H9 (cell line): Measurements from ENCODE around the gene RASGRP3. TPM values are rescaled to one million over a fixed set of nuclear protein-coding genes. Genes with fewer than 3 reads are reported as not detected.

ENCODE experiments used
- DNase-seq: peaks from one replicate; pipeline ENCODE4 v3.0.0-alpha.2; 2017
- H2AFZ ChIP-seq: one replicate; pipeline ENCODE4 v1.6.1; 2013; ENCODE audit warnings: mild to moderate bottlenecking, low read length, control low read depth, moderate library complexity
- H2AK5ac ChIP-seq: 2 replicates; pipeline ENCODE4 v1.6.1; 2013; ENCODE audit warnings: low read length, control low read depth, mixed read lengths; ENCODE audit not compliant: insufficient read length
- H2BK120ac ChIP-seq: one replicate; pipeline ENCODE4 v1.6.1; 2013; ENCODE audit warnings: low read depth, mild to moderate bottlenecking, low read length, control low read depth, inconsistent platforms; ENCODE audit not compliant: poor library complexity, severe bottlenecking
- H2BK12ac ChIP-seq: 2 replicates; pipeline ENCODE4 v1.6.1; 2013; ENCODE audit warnings: low read length, control low read depth, mixed read lengths, low read depth; ENCODE audit not compliant: insufficient read length
- H2BK15ac ChIP-seq: 2 replicates; pipeline ENCODE4 v1.6.1; 2013; ENCODE audit warnings: low read depth, low read length, control low read depth
- H2BK20ac ChIP-seq: one replicate; pipeline ENCODE4 v1.6.1; 2013; ENCODE audit warnings: low read depth, mild to moderate bottlenecking, low read length, control low read depth, inconsistent platforms; ENCODE audit not compliant: poor library complexity, severe bottlenecking
- H2BK5ac ChIP-seq: 2 replicates; pipeline ENCODE4 v1.6.1; 2013; ENCODE audit warnings: low read length, control low read depth, mixed read lengths; ENCODE audit not compliant: insufficient read length
- H3K14ac ChIP-seq: 2 replicates; pipeline ENCODE4 v1.6.1; 2013; ENCODE audit warnings: low read length, control low read depth; ENCODE audit not compliant: insufficient read depth
- H3K18ac ChIP-seq: 2 replicates; pipeline ENCODE4 v1.6.1; 2013; ENCODE audit warnings: low read depth, mild to moderate bottlenecking, mixed read lengths, low read length, control low read depth; ENCODE audit not compliant: insufficient read length
- H3K23ac ChIP-seq: 2 replicates; pipeline ENCODE4 v1.6.1; 2013; ENCODE audit warnings: low read length, control low read depth, mixed read lengths, low read depth; ENCODE audit not compliant: insufficient read length
- H3K23me2 ChIP-seq: 2 replicates; pipeline ENCODE4 v1.6.1; 2013; ENCODE audit warnings: low read depth, mild to moderate bottlenecking, mixed read lengths, low read length, control low read depth; ENCODE audit not compliant: insufficient read length, poor library complexity, severe bottlenecking
- H3K27ac ChIP-seq: 2 replicates; pipeline ENCODE4 v1.5.1; 2013; ENCODE audit warnings: low read length, control low read depth, mixed read lengths, low read depth; ENCODE audit not compliant: insufficient read length
- H3K27me3 ChIP-seq: 2 replicates; pipeline ENCODE4 v1.6.1; 2013; ENCODE audit warnings: low read length, control low read depth, inconsistent platforms; ENCODE audit not compliant: insufficient read depth
- H3K4ac ChIP-seq: 2 replicates; pipeline ENCODE4 v1.6.1; 2013; ENCODE audit warnings: low read depth, mild to moderate bottlenecking, control low read depth, inconsistent platforms, low read length, moderate library complexity
- H3K4me1 ChIP-seq: 2 replicates; pipeline ENCODE4 v1.6.1; 2013; ENCODE audit warnings: low read length, control low read depth, inconsistent platforms; ENCODE audit not compliant: insufficient read depth
- H3K4me2 ChIP-seq: 2 replicates; pipeline ENCODE4 v1.6.1; 2013; ENCODE audit warnings: low read length, control low read depth, mixed read lengths; ENCODE audit not compliant: insufficient read length, insufficient read depth
- H3K56ac ChIP-seq: 2 replicates; pipeline ENCODE4 v1.6.1; 2013; ENCODE audit warnings: low read depth, mild to moderate bottlenecking, mixed read lengths, low read length, control low read depth; ENCODE audit not compliant: insufficient read length
- H3K79me1 ChIP-seq: 2 replicates; pipeline ENCODE4 v1.6.1; 2013; ENCODE audit warnings: low read depth, mild to moderate bottlenecking, moderate library complexity, low read length, control low read depth, inconsistent platforms; ENCODE audit not compliant: insufficient read depth, poor library complexity, severe bottlenecking
- H3K79me2 ChIP-seq: 2 replicates; pipeline ENCODE4 v1.6.1; 2013; ENCODE audit warnings: low read length, control low read depth, inconsistent platforms; ENCODE audit not compliant: insufficient read depth
- H3K9ac ChIP-seq: 2 replicates; pipeline ENCODE4 v1.6.1; 2013; ENCODE audit warnings: low read length, control low read depth, mixed read lengths; ENCODE audit not compliant: insufficient read length; ENCODE audit errors: extremely low read depth
- H3K9me3 ChIP-seq: one replicate; pipeline ENCODE4 v1.6.1; 2013; ENCODE audit warnings: low read depth, low read length, inconsistent platforms; ENCODE audit not compliant: control insufficient read depth
- H3T11ph ChIP-seq: one replicate; pipeline ENCODE4 v1.6.1; 2013; ENCODE audit warnings: mild to moderate bottlenecking, low read length, control low read depth, inconsistent platforms
- H4K20me1 ChIP-seq: one replicate; pipeline ENCODE4 v1.6.1; 2013; ENCODE audit not compliant: control insufficient read depth, insufficient read length, insufficient read depth
- H4K5ac ChIP-seq: 2 replicates; pipeline ENCODE4 v1.6.1; 2013; ENCODE audit warnings: low read depth, mild to moderate bottlenecking, mixed read lengths, low read length, control low read depth; ENCODE audit not compliant: insufficient read length
- H4K8ac ChIP-seq: replicated peaks from 2 replicates; pipeline ENCODE4 v1.6.1; 2013; ENCODE audit warnings: low read length, control low read depth, mixed read lengths, low read depth; ENCODE audit not compliant: insufficient read length
- H4K91ac ChIP-seq: 2 replicates; pipeline ENCODE4 v1.6.1; 2013; ENCODE audit warnings: low read depth, mild to moderate bottlenecking, moderate library complexity, mixed read lengths, low read length, control low read depth; ENCODE audit not compliant: insufficient read length
- H3K27ac Mint-ChIP-seq, 3 experiments: 2 replicates in 2 of 3; 3 replicates in 1 of 3; pipeline ENCODE4 v1.8.0; 2020 to 2021; ENCODE audit warnings: mixed read lengths in 3 of 3, mild to moderate bottlenecking in 1 of 3, moderate library complexity in 1 of 3
- H3K27me3 Mint-ChIP-seq: 2 replicates; pipeline ENCODE4 v1.8.0; 2021; ENCODE audit warnings: low read depth, mild to moderate bottlenecking, moderate library complexity, mixed read lengths
- H3K36me3 Mint-ChIP-seq, 3 experiments: 2 replicates in 2 of 3; 3 replicates in 1 of 3; pipeline ENCODE4 v1.8.0; 2020 to 2021; ENCODE audit warnings: low read depth in 3 of 3, mixed read lengths in 3 of 3; ENCODE audit not compliant: insufficient read depth in 1 of 3
- H3K4me1 Mint-ChIP-seq, 2 experiments: 2 replicates each; pipeline ENCODE4 v1.8.0; 2020; ENCODE audit warnings: mixed read lengths in 2 of 2
- H3K4me3 Mint-ChIP-seq, 2 experiments: 2 replicates in 1 of 2; 3 replicates in 1 of 2; pipeline ENCODE4 v1.8.0; 2020 to 2021; ENCODE audit warnings: mild to moderate bottlenecking in 2 of 2, mixed read lengths in 2 of 2, moderate library complexity in 1 of 2
- H3K9me3 Mint-ChIP-seq, 2 experiments: 2 replicates in 1 of 2; 3 replicates in 1 of 2; pipeline ENCODE4 v1.8.0; 2020; ENCODE audit warnings: mild to moderate bottlenecking in 2 of 2, mixed read lengths in 2 of 2, moderate library complexity in 1 of 2
- WGBS: extraction: QIAGEN DNeasy Blood & Tissue Kit; methylation state at CpG from one replicate; pipeline ENCODE4 v1.1.7; 2013; ENCODE audit warnings: missing lambda C conversion rate, low lambda C conversion rate, mixed read lengths; ENCODE audit not compliant: insufficient read length; ENCODE audit errors: extremely low coverage; 5-methylcytosine and 5-hydroxymethylcytosine counted together
- total RNA-seq: library from RNA; stranded (reverse); gene quantifications from 2 replicates; pipeline ENCODE4 v1.2.1, GENCODE V29; 2021
- TF ChIP-seq, protein P1 (sequence below): fragments of 200-600 bp; sonication (generic); conservative IDR thresholded peaks from 3 replicates; pipeline ENCODE4 v1.8.0; 2021; ENCODE audit warnings: antibody characterized with exemption, mild to moderate bottlenecking

RASGRP3 gene
- total RNA-seq, 1 experiment from 2014 or later = not detected

DNA sequence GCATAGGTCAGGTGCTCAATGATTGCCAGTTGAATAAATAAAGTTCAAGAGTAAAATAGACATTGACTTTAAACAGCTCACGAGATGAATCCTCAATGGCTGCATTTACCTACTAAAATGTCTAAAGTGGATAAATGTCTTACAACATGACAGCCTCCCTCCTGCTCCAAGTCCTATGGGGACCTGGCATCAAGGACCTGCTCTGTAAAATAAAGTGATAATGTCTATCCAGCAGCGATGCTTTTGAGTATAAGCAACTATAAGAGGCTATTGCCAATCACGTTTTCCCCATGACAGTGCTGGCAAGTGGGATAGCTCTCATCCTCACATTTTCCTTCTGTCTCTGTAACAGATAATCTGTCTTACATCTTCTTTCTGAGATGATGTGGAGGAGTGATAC is 37.0 kb downstream of the RASGRP3 start:
- no peak overlapping the region for H3K56ac ChIP-seq
- H3K9me3 ChIP-seq = no peaks in the 10 kb centered on the region
- no peak overlapping the region for H3K14ac ChIP-seq

More for the DNA sequence above, 37.0 kb downstream of the RASGRP3 start:
- H3K9ac ChIP-seq = no peak overlapping the region
- H3T11ph ChIP-seq = no peak overlapping the region
- H2AK5ac ChIP-seq = no peak overlapping the region
- no peak overlapping the region for H4K91ac ChIP-seq
- H3K79me2 ChIP-seq = no peaks in the 10 kb centered on the region
- H3K27me3 Mint-ChIP-seq = no peaks in the 10 kb centered on the region
- TF ChIP-seq, protein P1, sequence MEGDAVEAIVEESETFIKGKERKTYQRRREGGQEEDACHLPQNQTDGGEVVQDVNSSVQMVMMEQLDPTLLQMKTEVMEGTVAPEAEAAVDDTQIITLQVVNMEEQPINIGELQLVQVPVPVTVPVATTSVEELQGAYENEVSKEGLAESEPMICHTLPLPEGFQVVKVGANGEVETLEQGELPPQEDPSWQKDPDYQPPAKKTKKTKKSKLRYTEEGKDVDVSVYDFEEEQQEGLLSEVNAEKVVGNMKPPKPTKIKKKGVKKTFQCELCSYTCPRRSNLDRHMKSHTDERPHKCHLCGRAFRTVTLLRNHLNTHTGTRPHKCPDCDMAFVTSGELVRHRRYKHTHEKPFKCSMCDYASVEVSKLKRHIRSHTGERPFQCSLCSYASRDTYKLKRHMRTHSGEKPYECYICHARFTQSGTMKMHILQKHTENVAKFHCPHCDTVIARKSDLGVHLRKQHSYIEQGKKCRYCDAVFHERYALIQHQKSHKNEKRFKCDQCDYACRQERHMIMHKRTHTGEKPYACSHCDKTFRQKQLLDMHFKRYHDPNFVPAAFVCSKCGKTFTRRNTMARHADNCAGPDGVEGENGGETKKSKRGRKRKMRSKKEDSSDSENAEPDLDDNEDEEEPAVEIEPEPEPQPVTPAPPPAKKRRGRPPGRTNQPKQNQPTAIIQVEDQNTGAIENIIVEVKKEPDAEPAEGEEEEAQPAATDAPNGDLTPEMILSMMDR = no peak
- no peak overlapping the region for H3K27ac Mint-ChIP-seq
- H3K23me2 ChIP-seq = no peaks in the 10 kb centered on the region
- H2BK20ac ChIP-seq = no peak overlapping the region
- H3K4me1 Mint-ChIP-seq = no peaks in the 10 kb centered on the region
- H3K4me3 Mint-ChIP-seq = no peak overlapping the region
- H3K18ac ChIP-seq = no peak overlapping the region
- DNase-seq = no peak
- WGBS = no CpG with 5 or more reads among the region's 3 CpGs
- H3K4ac ChIP-seq = no peak overlapping the region
- H2AFZ ChIP-seq = no peak overlapping the region
- no peak overlapping the region for H2BK15ac ChIP-seq
- H4K5ac ChIP-seq = no peak overlapping the region
- H3K9me3 Mint-ChIP-seq = no peaks in the 10 kb centered on the region
- no peak overlapping the region for H2BK5ac ChIP-seq
- H3K36me3 Mint-ChIP-seq = no peaks in the 10 kb centered on the region
- H4K20me1 ChIP-seq = no peaks in the 10 kb centered on the region
- H3K79me1 ChIP-seq = no peaks in the 10 kb centered on the region
- H3K4me1 ChIP-seq = no peaks in the 10 kb centered on the region
- no peak overlapping the region for H3K23ac ChIP-seq
- no peak overlapping the region for H3K4me2 ChIP-seq
- no peak overlapping the region for H2BK120ac ChIP-seq
- no peak overlapping the region for H2BK12ac ChIP-seq
- H3K27me3 ChIP-seq = no peaks in the 10 kb centered on the region
- H3K27ac ChIP-seq = no peak overlapping the region
- no peak overlapping the region for H4K8ac ChIP-seq
